GM12878 (cell line): Measurements from ENCODE around the gene FHOD3.

ENCODE experiments used
- RCOR1 ChIP-seq: conservative IDR thresholded peaks from 2 replicates; pipeline ENCODE4 v1.6.1; 2012; ENCODE audit warnings: low read depth, low read length, improper control_type of control experiment
- RFX5 ChIP-seq: IDR thresholded peaks from 2 replicates; pipeline ENCODE4 v1.6.1; 2011; ENCODE audit warnings: low read depth, low read length, improper control_type of control experiment
- TF ChIP-seq, protein P1 (sequence below): IDR thresholded peaks from 2 replicates; pipeline ENCODE4 v1.6.1; 2011; ENCODE audit warnings: borderline replicate concordance, low read depth, mild to moderate bottlenecking, moderate library complexity, low read length; ENCODE audit not compliant: insufficient read depth, poor library complexity, severe bottlenecking

DNA sequence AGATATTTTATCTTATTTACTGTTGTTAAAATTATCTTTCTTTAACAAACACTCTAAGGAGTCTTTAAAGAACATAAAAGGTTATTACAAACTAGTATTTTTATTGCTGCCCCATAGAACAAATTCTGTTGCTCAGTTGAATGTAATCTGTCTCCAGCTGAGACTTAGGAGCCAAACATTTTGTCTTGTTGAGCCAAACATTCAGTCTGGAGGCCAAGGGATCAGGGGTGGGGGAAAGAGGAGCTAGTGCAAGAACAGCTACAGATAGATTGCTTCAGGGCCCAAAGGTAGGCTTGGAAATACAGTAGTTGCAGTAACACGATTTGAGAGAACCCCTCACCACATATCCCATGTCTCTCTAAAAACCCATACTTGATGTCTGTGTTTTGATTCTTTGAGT, 480.1 kb downstream of the FHOD3 start:
- TF ChIP-seq RFX5 (no peak), RCOR1 (no peak)
- TF ChIP-seq, protein P1, sequence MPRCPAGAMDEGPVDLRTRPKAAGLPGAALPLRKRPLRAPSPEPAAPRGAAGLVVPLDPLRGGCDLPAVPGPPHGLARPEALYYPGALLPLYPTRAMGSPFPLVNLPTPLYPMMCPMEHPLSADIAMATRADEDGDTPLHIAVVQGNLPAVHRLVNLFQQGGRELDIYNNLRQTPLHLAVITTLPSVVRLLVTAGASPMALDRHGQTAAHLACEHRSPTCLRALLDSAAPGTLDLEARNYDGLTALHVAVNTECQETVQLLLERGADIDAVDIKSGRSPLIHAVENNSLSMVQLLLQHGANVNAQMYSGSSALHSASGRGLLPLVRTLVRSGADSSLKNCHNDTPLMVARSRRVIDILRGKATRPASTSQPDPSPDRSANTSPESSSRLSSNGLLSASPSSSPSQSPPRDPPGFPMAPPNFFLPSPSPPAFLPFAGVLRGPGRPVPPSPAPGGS = no peak
